Endothelial cell of umbilical vein (primary cell): ENCODE results near the gene MTTP.

ENCODE experiments used
- CTCF ChIP-seq, 2 donors: IDR thresholded peaks; 1 replicate in 1 of 2; 2 replicates in 1 of 2; pipeline ENCODE4 v1.5.1; 2011; ENCODE audit warnings: low read length in 2 of 2, mild to moderate bottlenecking in 2 of 2, moderate library complexity in 2 of 2, control low read depth in 1 of 2, inconsistent platforms in 1 of 2, low read depth in 1 of 2; ENCODE audit not compliant: insufficient read depth in 1 of 2; ENCODE audit errors: extremely low read depth in 1 of 2
- EZH2 ChIP-seq: IDR thresholded peaks from 2 replicates; pipeline ENCODE4 v1.6.1; 2012; ENCODE audit warnings: borderline replicate concordance, low read depth, mild to moderate bottlenecking, moderate library complexity, low read length, inconsistent platforms; ENCODE audit not compliant: severe bottlenecking
- JUN ChIP-seq: IDR thresholded peaks from 2 replicates; pipeline ENCODE4 v1.6.1; 2011; ENCODE audit warnings: borderline replicate concordance, low read depth; ENCODE audit not compliant: insufficient read length, insufficient read depth
- MAX ChIP-seq: IDR thresholded peaks from 2 replicates; pipeline ENCODE4 v1.6.1; 2011; ENCODE audit not compliant: insufficient read depth, insufficient read length
- POLR2A ChIP-seq: IDR thresholded peaks from 2 replicates; pipeline ENCODE4 v1.6.1; 2012; ENCODE audit warnings: low read depth, mild to moderate bottlenecking, control low read depth, low read length
- POLR2AphosphoS5 ChIP-seq: IDR thresholded peaks from 2 replicates; pipeline ENCODE4 v1.6.1; 2012; ENCODE audit warnings: low read depth, mild to moderate bottlenecking, control low read depth, low read length, moderate library complexity; ENCODE audit not compliant: insufficient read depth

GRCh38 chr4:99636422-99636821, 61.8 kb downstream of the MTTP start:
- TF ChIP-seq CTCF (IDR thresholded peaks at IDR 0.05; ENCODE audit: extremely low read depth in 1 of 2, insufficient read depth in 1 of 2, low read depth in 1 of 2, low read length in 2 of 2) (no peak), JUN (no peak), EZH2 (no peak), POLR2AphosphoS5 (no peak), POLR2A (no peak), MAX (no peak)
